Osteoblast (primary cell): Measurements from ENCODE around the gene ZBTB7C. TPM values are rescaled to one million over a fixed set of nuclear protein-coding genes. Genes with fewer than 3 reads are reported as not detected.
A peak's percentile ranks its signal among the peaks of the same experiment; 100 is the strongest.

ENCODE experiments used
- DNase-seq: peaks from one replicate; pipeline ENCODE4 v3.0.0; 2011; ENCODE audit warnings: low spot score, mixed read lengths; ENCODE audit not compliant: insufficient read length; ENCODE audit errors: missing footprints
- H2AFZ ChIP-seq: 2 replicates; pipeline ENCODE4 v1.6.0; 2011; ENCODE audit warnings: mild to moderate bottlenecking, low read length
- H3K27ac ChIP-seq: 2 replicates; pipeline ENCODE4 v1.5.1; 2011; ENCODE audit warnings: mild to moderate bottlenecking, low read depth, low read length, moderate library complexity
- H3K27me3 ChIP-seq: 2 replicates; pipeline ENCODE4 v1.6.0; 2012; ENCODE audit warnings: mild to moderate bottlenecking, control low read depth, inconsistent platforms, low read length, moderate library complexity; ENCODE audit not compliant: insufficient read depth
- H3K36me3 ChIP-seq: 2 replicates; pipeline ENCODE4 v1.5.1; 2011; ENCODE audit warnings: mild to moderate bottlenecking, low read length, control low read depth, moderate library complexity; ENCODE audit not compliant: insufficient read depth
- H3K4me1 ChIP-seq: 2 replicates; pipeline ENCODE4 v1.5.1; 2011; ENCODE audit warnings: mild to moderate bottlenecking, low read length, control low read depth, moderate library complexity; ENCODE audit not compliant: insufficient read depth
- H3K4me2 ChIP-seq: 2 replicates; pipeline ENCODE4 v1.6.0; 2011; ENCODE audit warnings: mild to moderate bottlenecking, low read length; ENCODE audit not compliant: insufficient read depth
- H3K4me3 ChIP-seq: fragments of 200-600 bp; sonication (generic); 3 replicates; pipeline ENCODE4 v1.5.1; 2012; ENCODE audit warnings: mild to moderate bottlenecking, low read length, inconsistent platforms; ENCODE audit not compliant: insufficient read depth
- H3K79me2 ChIP-seq: 2 replicates; pipeline ENCODE4 v1.6.0; 2012; ENCODE audit warnings: mild to moderate bottlenecking, low read length, control low read depth, inconsistent platforms; ENCODE audit not compliant: insufficient read depth
- H3K9me3 ChIP-seq: 2 replicates; pipeline ENCODE4 v1.5.1; 2011; ENCODE audit warnings: low read depth, low read length, control low read depth
- H4K20me1 ChIP-seq: 2 replicates; pipeline ENCODE4 v1.6.0; 2012; ENCODE audit warnings: mild to moderate bottlenecking, low read length, control low read depth; ENCODE audit not compliant: insufficient read depth
- total RNA-seq: library from RNA; depleted of rRNA; stranded (reverse); fragments of >200 nt; gene quantifications from 2 replicates; pipeline ENCODE4 v1.2.3, GENCODE V29; 2012
- TF ChIP-seq, protein P1 (sequence below): IDR thresholded peaks from 2 replicates; pipeline ENCODE4 v1.5.1; 2011; ENCODE audit warnings: mild to moderate bottlenecking, low read depth, low read length, moderate library complexity; ENCODE audit errors: extremely low read depth

The ZBTB7C gene
- total RNA-seq, 1 donor = 0.36 TPM

DNA sequence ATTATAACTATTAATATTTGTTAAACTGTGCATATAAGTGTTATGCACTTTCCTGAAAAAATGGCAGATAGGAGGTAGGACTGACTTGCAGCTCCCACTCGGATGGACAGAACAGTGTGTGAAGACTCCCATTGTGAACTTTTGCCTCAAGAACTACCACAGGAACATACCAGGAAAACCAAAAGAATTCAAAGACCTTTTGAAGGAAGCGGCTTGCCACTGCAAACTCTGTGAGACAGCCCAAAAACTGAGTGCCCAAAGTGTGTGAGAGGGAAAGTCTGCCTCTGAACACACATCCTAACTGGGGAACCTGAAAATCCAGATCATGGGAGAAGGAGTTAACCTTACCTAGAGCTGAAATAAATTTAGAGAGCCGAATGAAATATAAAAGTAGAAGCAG is 171.0 kb downstream of the ZBTB7C start:
- no peaks in the 10 kb centered on the region for H3K9me3 ChIP-seq
- H3K27me3 ChIP-seq = peaks cover 28% of the 10 kb centered on the region
- no peaks in the 10 kb centered on the region for H3K4me1 ChIP-seq
- DNase-seq = no peak
- H3K4me3 ChIP-seq = no peak overlapping the region
- no peaks in the 10 kb centered on the region for H3K36me3 ChIP-seq
- no peak overlapping the region for H3K4me2 ChIP-seq
- H2AFZ ChIP-seq = no peak overlapping the region
- no peaks in the 10 kb centered on the region for H3K79me2 ChIP-seq
- no peaks in the 10 kb centered on the region for H4K20me1 ChIP-seq
- TF ChIP-seq, protein P1, sequence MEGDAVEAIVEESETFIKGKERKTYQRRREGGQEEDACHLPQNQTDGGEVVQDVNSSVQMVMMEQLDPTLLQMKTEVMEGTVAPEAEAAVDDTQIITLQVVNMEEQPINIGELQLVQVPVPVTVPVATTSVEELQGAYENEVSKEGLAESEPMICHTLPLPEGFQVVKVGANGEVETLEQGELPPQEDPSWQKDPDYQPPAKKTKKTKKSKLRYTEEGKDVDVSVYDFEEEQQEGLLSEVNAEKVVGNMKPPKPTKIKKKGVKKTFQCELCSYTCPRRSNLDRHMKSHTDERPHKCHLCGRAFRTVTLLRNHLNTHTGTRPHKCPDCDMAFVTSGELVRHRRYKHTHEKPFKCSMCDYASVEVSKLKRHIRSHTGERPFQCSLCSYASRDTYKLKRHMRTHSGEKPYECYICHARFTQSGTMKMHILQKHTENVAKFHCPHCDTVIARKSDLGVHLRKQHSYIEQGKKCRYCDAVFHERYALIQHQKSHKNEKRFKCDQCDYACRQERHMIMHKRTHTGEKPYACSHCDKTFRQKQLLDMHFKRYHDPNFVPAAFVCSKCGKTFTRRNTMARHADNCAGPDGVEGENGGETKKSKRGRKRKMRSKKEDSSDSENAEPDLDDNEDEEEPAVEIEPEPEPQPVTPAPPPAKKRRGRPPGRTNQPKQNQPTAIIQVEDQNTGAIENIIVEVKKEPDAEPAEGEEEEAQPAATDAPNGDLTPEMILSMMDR = no peak
- H3K27ac ChIP-seq = no peak overlapping the region

DNA sequence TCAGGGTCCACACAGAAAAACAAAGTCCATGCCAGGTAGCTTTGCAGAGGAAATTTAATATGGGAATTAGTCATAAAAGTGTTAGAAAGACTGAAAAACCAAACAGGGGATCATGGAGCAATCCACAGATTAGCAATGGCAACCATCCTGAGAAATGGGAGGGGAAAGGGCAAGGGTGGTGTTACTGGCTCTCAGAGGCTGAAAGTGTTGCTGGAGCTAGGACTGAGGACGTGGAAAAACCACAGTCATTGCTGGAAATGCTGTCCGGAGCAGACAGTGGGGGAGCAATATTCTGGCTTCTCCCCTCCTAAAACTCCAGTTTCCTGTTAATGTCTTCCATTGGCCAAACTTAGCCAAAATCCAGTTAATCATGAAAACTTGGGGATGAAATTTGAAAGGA is 172.4 kb downstream of the ZBTB7C start:
- Histone ChIP-seq H3K4me2 (no peak overlapping the region), H2AFZ (no peak overlapping the region), H3K4me3 (no peak overlapping the region), H3K36me3 (no peaks in the 10 kb centered on the region), H3K4me1 (no peaks in the 10 kb centered on the region), H3K27ac (no peak overlapping the region), H3K9me3 (no peaks in the 10 kb centered on the region), H3K27me3 (peaks cover 28% of the 10 kb centered on the region), H4K20me1 (no peaks in the 10 kb centered on the region), H3K79me2 (no peaks in the 10 kb centered on the region)
- DNase-seq = no peak
- TF ChIP-seq, protein P1 = no peak

DNA sequence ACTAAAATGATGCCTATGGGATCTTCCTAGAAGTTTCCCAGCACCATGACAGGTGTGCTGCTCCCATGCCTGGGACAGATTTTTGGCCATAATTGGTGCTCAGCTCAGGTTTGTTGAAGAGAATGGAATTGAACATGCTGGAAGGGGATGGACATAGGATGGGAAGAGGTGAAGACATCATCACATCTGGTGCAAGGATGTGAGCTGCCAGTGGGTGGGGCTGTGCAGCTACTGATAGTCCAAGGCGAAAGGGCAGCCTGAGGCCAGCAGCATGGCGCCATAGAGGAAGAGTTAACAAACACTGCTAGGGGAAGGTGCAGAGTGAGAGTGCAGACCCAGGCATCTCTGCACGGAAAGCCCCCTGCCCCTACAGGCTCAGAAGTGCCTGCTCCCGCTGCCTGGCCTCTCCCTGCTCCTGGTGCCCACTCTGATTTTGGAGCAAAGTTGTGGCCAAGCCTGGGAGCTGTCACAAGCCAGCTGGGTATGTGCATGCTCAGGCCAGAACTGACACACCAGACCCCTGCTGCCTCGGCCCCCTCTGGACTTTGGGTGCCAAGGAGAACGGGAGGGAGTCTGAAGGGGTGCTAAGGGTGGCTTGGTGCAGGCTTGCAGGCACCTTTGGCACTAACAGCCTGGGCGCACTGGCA is 178.6 kb downstream of the ZBTB7C start:
- no peaks in the 10 kb centered on the region for H3K36me3 ChIP-seq
- H3K79me2 ChIP-seq = no peaks in the 10 kb centered on the region
- no peaks in the 10 kb centered on the region for H3K4me1 ChIP-seq
- peak; percentile 90 for DNase-seq
- no peak overlapping the region for H3K4me2 ChIP-seq
- no peak overlapping the region for H3K27ac ChIP-seq
- H3K4me3 ChIP-seq = no peak overlapping the region
- no peaks in the 10 kb centered on the region for H3K9me3 ChIP-seq
- no peak overlapping the region for H2AFZ ChIP-seq
- H4K20me1 ChIP-seq = no peaks in the 10 kb centered on the region
- peaks cover 11% of the 10 kb centered on the region for H3K27me3 ChIP-seq
- TF ChIP-seq, protein P1 = peak; percentile 73

DNA sequence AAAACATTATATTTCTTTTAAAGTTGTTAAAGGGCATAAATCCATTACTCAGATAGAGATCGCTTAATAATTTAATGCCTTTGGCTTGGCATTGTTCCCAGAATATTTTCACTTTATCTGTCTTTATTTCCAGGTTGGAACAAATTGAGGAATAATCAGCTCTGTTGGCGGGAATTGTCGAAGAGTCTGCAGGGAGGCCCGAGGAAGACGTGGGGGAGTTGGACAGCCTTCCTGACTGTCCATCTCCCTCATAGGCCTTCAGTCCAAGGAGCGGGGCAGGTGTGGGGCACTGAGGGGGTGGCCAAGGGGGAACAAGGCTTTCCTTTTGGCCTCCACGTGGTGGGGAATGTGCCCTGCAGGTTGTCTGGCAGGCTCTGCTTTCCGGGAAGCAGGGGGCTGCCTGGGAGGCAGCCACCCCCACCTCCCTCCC is 179.6 kb downstream of the ZBTB7C start:
- Histone ChIP-seq H3K4me1 (no peaks in the 10 kb centered on the region), H3K4me2 (no peak overlapping the region), H3K27ac (no peak overlapping the region), H3K27me3 (peaks cover 3% of the 10 kb centered on the region), H3K9me3 (no peaks in the 10 kb centered on the region), H3K79me2 (no peaks in the 10 kb centered on the region), H4K20me1 (no peaks in the 10 kb centered on the region), H2AFZ (no peak overlapping the region), H3K4me3 (no peak overlapping the region), H3K36me3 (no peaks in the 10 kb centered on the region)
- TF ChIP-seq, protein P1 = no peak
- DNase-seq = no peak
